Skeletal muscle tissue (tissue), 4 donors: Measurements from ENCODE around the gene STARD3NL. TPM values are rescaled to one million over a fixed set of nuclear protein-coding genes. Genes with fewer than 3 reads are reported as not detected.
A peak's percentile ranks its signal among the peaks of the same experiment; 100 is the strongest.

Experiments
- H3K27ac ChIP-seq: one replicate; pipeline ENCODE4 v1.7.0; 2013; ENCODE audit warnings: mild to moderate bottlenecking, low read depth, low read length, inconsistent platforms
- H3K27me3 ChIP-seq, 3 donors: one replicate each; pipeline ENCODE4 v1.7.0; 2013; ENCODE audit warnings: low read length in 3 of 3; ENCODE audit not compliant: control insufficient read depth in 3 of 3, insufficient read depth in 3 of 3
- H3K36me3 ChIP-seq, 3 donors: one replicate each; pipeline ENCODE4 v1.7.0; 2013; ENCODE audit warnings: low read length in 3 of 3; ENCODE audit not compliant: control insufficient read depth in 3 of 3, insufficient read depth in 3 of 3
- H3K4me1 ChIP-seq, 3 donors: one replicate each; pipeline ENCODE4 v1.7.0; 2013; ENCODE audit warnings: low read length in 3 of 3, mild to moderate bottlenecking in 3 of 3; ENCODE audit not compliant: control insufficient read depth in 3 of 3, insufficient read depth in 3 of 3
- H3K4me3 ChIP-seq, 3 donors: one replicate each; pipeline ENCODE4 v1.7.0; 2013; ENCODE audit warnings: low read length in 3 of 3
- H3K9ac ChIP-seq, 3 donors: one replicate each; pipeline ENCODE4 v1.7.0; 2013; ENCODE audit warnings: low read length in 3 of 3, mild to moderate bottlenecking in 3 of 3, moderate library complexity in 2 of 3, low read depth in 1 of 3
- H3K9me3 ChIP-seq, 3 donors: one replicate each; pipeline ENCODE4 v1.7.0; 2013; ENCODE audit warnings: low read length in 3 of 3; ENCODE audit not compliant: control insufficient read depth in 3 of 3
- total RNA-seq: library from RNA; depleted of rRNA; stranded (reverse); fragments of >200 nt; gene quantifications from one replicate; pipeline ENCODE4 v1.2.3, GENCODE V29; 2014
- donor health status: Osteomylitis.

Gene STARD3NL
- total RNA-seq, result 28.2 TPM

- Histone ChIP-seq H3K9ac (peak within 1 kb of the TSS; percentile 84 to 91 (median 90)), H3K4me3 (peak within 1 kb of the TSS; percentile 88 to 93 (median 91)), H3K36me3 (no peaks in the 10 kb centered on the region), H3K27me3 (no peaks in the 10 kb centered on the region), H3K27ac (peak within 1 kb of the TSS; percentile 89), H3K4me1 (peaks cover 12 to 19% (median 15%) of the 10 kb centered on the region in 3 donors), H3K9me3 (no peaks in the 10 kb centered on the region)
Observed at GRCh38 chr7:38178004-38178694, at the start of gene STARD3NL. Gene STARD3NL (plus strand): TSS chr7:38178245. CDS start chr7:38207505, 29,260 bp downstream.

- H3K27ac ChIP-seq, result no peak overlapping the region
- H3K9me3 ChIP-seq, result no peaks in the 10 kb centered on the region
- H3K36me3 ChIP-seq, result no peaks in the 10 kb centered on the region
- no peak overlapping the region for H3K4me3 ChIP-seq
- no peak overlapping the region for H3K9ac ChIP-seq
- H3K4me1 ChIP-seq, result no peaks in the 10 kb centered on the region
- H3K27me3 ChIP-seq, result no peaks in the 10 kb centered on the region
Observed at GRCh38 chr7:38129162-38129561, 48.9 kb upstream of the STARD3NL start.

DNA sequence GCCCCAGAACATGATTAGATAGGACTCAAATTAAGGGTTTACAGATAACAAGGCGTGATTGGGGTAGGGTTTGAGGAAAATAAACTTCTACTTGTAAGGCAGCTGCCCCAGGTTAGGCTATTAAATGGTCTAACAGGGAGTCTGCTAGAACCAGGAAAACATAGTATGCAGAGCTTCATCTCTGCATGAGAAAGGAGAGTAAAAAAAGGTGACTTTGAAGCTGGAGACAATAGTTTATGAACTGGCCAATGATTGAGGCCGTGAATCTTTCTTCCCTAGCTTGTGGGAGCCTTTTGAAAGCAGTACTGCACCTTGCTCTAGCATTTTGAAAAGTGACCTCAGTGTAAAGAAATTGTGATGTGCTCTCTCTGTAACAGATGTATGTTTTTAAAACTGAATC lies 48.5 kb upstream of the STARD3NL start:
- H3K4me1 ChIP-seq, result no peaks in the 10 kb centered on the region
- no peaks in the 10 kb centered on the region for H3K36me3 ChIP-seq
- no peak overlapping the region for H3K27ac ChIP-seq
- no peak overlapping the region for H3K4me3 ChIP-seq
- no peaks in the 10 kb centered on the region for H3K27me3 ChIP-seq
- no peak overlapping the region for H3K9ac ChIP-seq
- H3K9me3 ChIP-seq, result no peaks in the 10 kb centered on the region

DNA sequence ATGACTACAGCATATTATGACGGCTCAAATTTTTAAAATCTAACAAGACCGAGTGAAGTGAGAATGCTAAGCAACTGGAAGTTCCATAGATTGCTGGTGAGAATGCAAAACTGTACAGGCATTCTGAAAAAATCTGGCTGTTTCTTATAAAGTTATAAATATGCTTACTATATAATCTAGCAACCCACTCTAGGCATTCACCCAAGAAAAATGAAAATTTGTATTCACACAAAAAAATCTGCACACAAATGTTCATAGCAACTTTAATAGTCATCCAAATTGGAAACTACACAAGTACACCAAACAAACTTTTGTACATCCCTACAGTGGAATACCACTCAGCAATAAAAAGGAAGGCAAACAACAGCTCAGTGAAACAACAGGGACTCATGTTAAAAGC lies 39.9 kb upstream of the STARD3NL start:
- Histone ChIP-seq H3K27me3 (no peaks in the 10 kb centered on the region), H3K9me3 (no peaks in the 10 kb centered on the region), H3K36me3 (no peaks in the 10 kb centered on the region), H3K4me1 (no peaks in the 10 kb centered on the region), H3K9ac (no peak overlapping the region), H3K27ac (no peak overlapping the region), H3K4me3 (no peak overlapping the region)

DNA sequence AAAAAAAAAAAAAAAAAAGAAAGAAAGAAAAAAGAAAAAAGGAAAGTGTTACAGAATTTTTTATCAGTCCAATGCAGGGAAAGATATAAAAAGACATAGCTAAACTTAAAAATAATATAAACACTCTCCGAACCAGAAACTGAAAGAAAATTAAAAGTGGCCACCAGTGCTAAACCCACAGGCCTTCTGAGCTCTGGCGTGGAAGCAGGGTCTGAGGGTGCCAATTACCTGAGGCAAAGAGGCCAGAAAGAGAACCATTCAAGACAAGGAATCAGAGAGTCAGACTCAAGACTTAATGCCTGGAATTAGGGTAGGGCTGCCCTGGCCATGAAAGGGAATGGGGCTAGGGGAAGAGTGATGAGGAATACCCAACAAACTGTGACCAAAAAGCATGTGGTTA lies 36.9 kb upstream of the STARD3NL start:
- H3K36me3 ChIP-seq, result no peaks in the 10 kb centered on the region
- no peaks in the 10 kb centered on the region for H3K4me1 ChIP-seq
- no peaks in the 10 kb centered on the region for H3K9me3 ChIP-seq
- H3K27me3 ChIP-seq, result no peaks in the 10 kb centered on the region
- H3K9ac ChIP-seq, result no peak overlapping the region
- H3K4me3 ChIP-seq, result no peak overlapping the region
- no peak overlapping the region for H3K27ac ChIP-seq

DNA sequence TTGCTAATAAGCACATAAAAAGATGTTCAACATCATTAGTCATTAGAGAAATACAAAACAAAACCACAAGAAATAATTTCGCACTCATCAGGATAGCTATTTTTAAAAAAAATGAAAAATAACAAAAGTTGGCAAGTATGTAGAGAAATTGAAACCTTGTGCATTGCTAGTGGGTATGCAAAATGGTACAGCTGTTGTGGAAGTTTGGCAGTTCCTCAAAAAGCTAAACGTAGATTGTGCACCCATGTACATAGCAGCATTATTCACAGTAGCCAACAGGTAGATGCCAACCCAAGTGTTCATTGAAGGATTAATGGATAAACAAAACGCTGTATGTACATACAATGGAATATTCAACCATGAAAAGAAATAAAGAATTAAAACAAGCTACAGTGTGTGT lies 35.3 kb upstream of the STARD3NL start:
- H3K4me1 ChIP-seq, result no peaks in the 10 kb centered on the region
- no peak overlapping the region for H3K9ac ChIP-seq
- no peaks in the 10 kb centered on the region for H3K27me3 ChIP-seq
- no peaks in the 10 kb centered on the region for H3K36me3 ChIP-seq
- H3K27ac ChIP-seq, result no peak overlapping the region
- no peak overlapping the region for H3K4me3 ChIP-seq
- no peaks in the 10 kb centered on the region for H3K9me3 ChIP-seq

GRCh38 chr7:38147005-38147404 lies 31.0 kb upstream of the STARD3NL start:
- Histone ChIP-seq H3K4me3 (no peak overlapping the region), H3K9ac (no peak overlapping the region), H3K27ac (no peak overlapping the region), H3K9me3 (no peaks in the 10 kb centered on the region), H3K4me1 (no peaks in the 10 kb centered on the region), H3K36me3 (no peaks in the 10 kb centered on the region), H3K27me3 (no peaks in the 10 kb centered on the region)

GRCh38 chr7:38151556-38151955 lies 26.5 kb upstream of the STARD3NL start:
- H3K9me3 ChIP-seq, result no peaks in the 10 kb centered on the region
- no peaks in the 10 kb centered on the region for H3K27me3 ChIP-seq
- no peak overlapping the region for H3K4me3 ChIP-seq
- no peak overlapping the region for H3K27ac ChIP-seq
- H3K9ac ChIP-seq, result no peak overlapping the region
- no peaks in the 10 kb centered on the region for H3K4me1 ChIP-seq
- H3K36me3 ChIP-seq, result no peaks in the 10 kb centered on the region

DNA sequence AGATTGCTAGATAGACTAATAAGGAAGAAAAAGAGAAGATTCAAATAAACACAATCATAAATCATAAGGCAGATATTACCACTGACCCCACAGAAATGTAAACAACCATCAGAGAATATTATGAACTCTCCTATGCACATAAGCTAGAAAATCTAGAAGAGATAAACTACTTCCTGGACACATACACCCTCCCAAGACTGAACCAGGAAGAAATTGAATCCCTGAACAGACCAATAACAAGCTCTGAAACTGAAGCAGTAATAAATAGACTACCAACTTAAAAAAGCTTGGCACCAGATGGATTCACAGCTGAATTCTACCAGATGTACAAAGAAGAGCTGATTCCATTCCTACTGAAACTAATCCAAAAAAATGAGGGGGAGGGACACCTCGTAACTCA lies 24.5 kb upstream of the STARD3NL start:
- Histone ChIP-seq H3K4me1 (no peaks in the 10 kb centered on the region), H3K9ac (no peak overlapping the region), H3K4me3 (no peak overlapping the region), H3K9me3 (no peaks in the 10 kb centered on the region), H3K36me3 (no peaks in the 10 kb centered on the region), H3K27me3 (no peaks in the 10 kb centered on the region), H3K27ac (no peak overlapping the region)

GRCh38 chr7:38154278-38154677 lies 23.8 kb upstream of the STARD3NL start:
- Histone ChIP-seq H3K4me3 (no peak overlapping the region), H3K4me1 (no peaks in the 10 kb centered on the region), H3K36me3 (no peaks in the 10 kb centered on the region), H3K9me3 (no peaks in the 10 kb centered on the region), H3K9ac (no peak overlapping the region), H3K27me3 (no peaks in the 10 kb centered on the region), H3K27ac (no peak overlapping the region)
